Sigmoid colon (tissue), 7 donors: Measurements from ENCODE around the gene PPP3R1. TPM values are rescaled to one million over a fixed set of nuclear protein-coding genes. Genes with fewer than 3 reads are reported as not detected.

ENCODE experiments used
- DNase-seq: peaks from one replicate; pipeline ENCODE4 v3.0.0-alpha.2; 2019
- H3K27ac ChIP-seq, 4 donors: fragments of 200-600 bp; sonication (generic); one replicate each; pipeline ENCODE4 v1.5.1; 2016 to 2019; ENCODE audit warnings: mild to moderate bottlenecking in 1 of 4
- H3K27me3 ChIP-seq, 3 donors: fragments of 200-600 bp; sonication (generic); one replicate each; pipeline ENCODE4 v1.5.1; 2019; ENCODE audit warnings: mild to moderate bottlenecking in 1 of 3
- H3K36me3 ChIP-seq, 4 donors: fragments of 200-600 bp; sonication (generic); one replicate each; pipeline ENCODE4 v1.5.1; 2016 to 2019
- H3K4me1 ChIP-seq, 4 donors: fragments of 200-600 bp; sonication (generic); one replicate each; pipeline ENCODE4 v1.5.1; 2017 to 2019
- H3K4me3 ChIP-seq, 4 donors: fragments of 200-600 bp; sonication (generic); one replicate each; pipeline ENCODE4 v1.5.1; 2017 to 2019; ENCODE audit warnings: mild to moderate bottlenecking in 2 of 4, moderate library complexity in 1 of 4
- H3K9me3 ChIP-seq, 4 donors: fragments of 200-600 bp in 3 of 4; sonication (generic) in 3 of 4; one replicate each; pipeline versions ENCODE4 v1.5.1 to v1.6.1; 2013 to 2019
- EP300 ChIP-seq, 4 donors: sonication (generic); formaldehyde crosslinking; IDR thresholded peaks; one replicate each; pipeline ENCODE4 v1.6.1; 2017; ENCODE audit warnings: antibody characterized with exemption in 4 of 4
- POLR2A ChIP-seq, 2 donors: fragments of 450-650 bp; IDR thresholded peaks; one replicate each; pipeline ENCODE4 v1.6.1; 2016; ENCODE audit warnings: antibody characterized with exemption in 2 of 2, mild to moderate bottlenecking in 2 of 2, moderate library complexity in 2 of 2
- POLR2AphosphoS5 ChIP-seq, 4 donors: sonication (generic); formaldehyde crosslinking; IDR thresholded peaks; one replicate each; pipeline ENCODE4 v1.6.1; 2017; ENCODE audit warnings: antibody characterized with exemption in 4 of 4
- WGBS, 2 donors: extraction: QIAGEN DNeasy Blood & Tissue Kit; methylation state at CpG; one replicate each; pipeline ENCODE4 v1.1.7; 2013; 5-methylcytosine and 5-hydroxymethylcytosine counted together
- intact Hi-C: fragments of 100-400 bp; cut with DNase I; formaldehyde crosslinking; loops from one replicate; pipeline ENCODE4 v1.15.1; 2023
- polyA plus RNA-seq, 3 donors: library from polyadenylated mRNA; stranded (reverse); fragments of 200-250 nt; gene quantifications; one replicate each; pipeline ENCODE4 v1.2.3, GENCODE V29; 2013
- total RNA-seq, 4 donors: library from RNA; depleted of rRNA; stranded (reverse); fragments of >200 nt; gene quantifications; one replicate each; pipeline ENCODE4 v1.1.0, GENCODE V29; 2016
- TF ChIP-seq, protein P1 (sequence below), 4 experiments: fragments of 450-650 bp in 3 of 4; fragments of 200-600 bp in 1 of 4; IDR thresholded peaks; one replicate each; pipeline ENCODE4 v1.5.1; 2016 to 2019; ENCODE audit warnings: antibody characterized with exemption in 4 of 4, mild to moderate bottlenecking in 3 of 4, moderate library complexity in 2 of 4
- donor health status: healthy with polysubstance abuse.
- donor health status: Bipolar disorder and iron deficiency.
- donor health status: healthy.

The PPP3R1 gene
- total and polyA plus RNA-seq, 7 donors = 17.4 to 38.5 (median 28.8) TPM

DNA sequence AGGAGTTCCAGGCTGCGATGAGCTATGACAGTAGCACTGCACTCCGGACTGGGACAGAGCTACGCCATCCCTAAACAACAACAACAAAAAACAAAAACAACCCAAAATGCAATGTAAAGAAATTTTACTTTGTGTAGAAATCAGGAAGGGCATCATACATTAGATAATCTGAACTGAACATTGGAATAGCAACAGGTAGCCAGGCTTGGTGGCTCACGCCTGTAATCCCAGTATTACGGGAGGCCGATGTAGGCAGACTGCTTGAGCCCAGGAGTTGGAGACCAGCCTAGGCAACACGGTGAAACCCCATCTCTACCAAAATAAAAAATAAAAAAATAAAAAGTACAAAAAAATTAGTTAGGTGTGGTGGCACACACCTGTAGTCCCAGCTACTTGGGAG, 96.7 kb downstream of the PPP3R1 start:
- WGBS, 2 donors = 95 to 96% methylated on average over 7 of the region's 7 CpGs
- Histone ChIP-seq H3K36me3 (peaks cover 0 to 7% (median 0%) of the 10 kb centered on the region in 4 donors), H3K27ac (no peak overlapping the region), H3K4me3 (no peak overlapping the region), H3K27me3 (no peaks in the 10 kb centered on the region), H3K4me1 (peaks cover 0 to 34% (median 26%) of the 10 kb centered on the region in 4 donors), H3K9me3 (no peaks in the 10 kb centered on the region)
- no peak for DNase-seq
- no peak for TF ChIP-seq POLR2AphosphoS5 (IDR thresholded peaks at IDR 0.05)
- TF ChIP-seq EP300 (IDR thresholded peaks at IDR 0.05) = no peak
- no peak for TF ChIP-seq POLR2A (IDR thresholded peaks at IDR 0.05)
- TF ChIP-seq, protein P1, sequence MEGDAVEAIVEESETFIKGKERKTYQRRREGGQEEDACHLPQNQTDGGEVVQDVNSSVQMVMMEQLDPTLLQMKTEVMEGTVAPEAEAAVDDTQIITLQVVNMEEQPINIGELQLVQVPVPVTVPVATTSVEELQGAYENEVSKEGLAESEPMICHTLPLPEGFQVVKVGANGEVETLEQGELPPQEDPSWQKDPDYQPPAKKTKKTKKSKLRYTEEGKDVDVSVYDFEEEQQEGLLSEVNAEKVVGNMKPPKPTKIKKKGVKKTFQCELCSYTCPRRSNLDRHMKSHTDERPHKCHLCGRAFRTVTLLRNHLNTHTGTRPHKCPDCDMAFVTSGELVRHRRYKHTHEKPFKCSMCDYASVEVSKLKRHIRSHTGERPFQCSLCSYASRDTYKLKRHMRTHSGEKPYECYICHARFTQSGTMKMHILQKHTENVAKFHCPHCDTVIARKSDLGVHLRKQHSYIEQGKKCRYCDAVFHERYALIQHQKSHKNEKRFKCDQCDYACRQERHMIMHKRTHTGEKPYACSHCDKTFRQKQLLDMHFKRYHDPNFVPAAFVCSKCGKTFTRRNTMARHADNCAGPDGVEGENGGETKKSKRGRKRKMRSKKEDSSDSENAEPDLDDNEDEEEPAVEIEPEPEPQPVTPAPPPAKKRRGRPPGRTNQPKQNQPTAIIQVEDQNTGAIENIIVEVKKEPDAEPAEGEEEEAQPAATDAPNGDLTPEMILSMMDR (IDR thresholded peaks at IDR 0.05) = no peak
- intact Hi-C loops = no loop called here

DNA sequence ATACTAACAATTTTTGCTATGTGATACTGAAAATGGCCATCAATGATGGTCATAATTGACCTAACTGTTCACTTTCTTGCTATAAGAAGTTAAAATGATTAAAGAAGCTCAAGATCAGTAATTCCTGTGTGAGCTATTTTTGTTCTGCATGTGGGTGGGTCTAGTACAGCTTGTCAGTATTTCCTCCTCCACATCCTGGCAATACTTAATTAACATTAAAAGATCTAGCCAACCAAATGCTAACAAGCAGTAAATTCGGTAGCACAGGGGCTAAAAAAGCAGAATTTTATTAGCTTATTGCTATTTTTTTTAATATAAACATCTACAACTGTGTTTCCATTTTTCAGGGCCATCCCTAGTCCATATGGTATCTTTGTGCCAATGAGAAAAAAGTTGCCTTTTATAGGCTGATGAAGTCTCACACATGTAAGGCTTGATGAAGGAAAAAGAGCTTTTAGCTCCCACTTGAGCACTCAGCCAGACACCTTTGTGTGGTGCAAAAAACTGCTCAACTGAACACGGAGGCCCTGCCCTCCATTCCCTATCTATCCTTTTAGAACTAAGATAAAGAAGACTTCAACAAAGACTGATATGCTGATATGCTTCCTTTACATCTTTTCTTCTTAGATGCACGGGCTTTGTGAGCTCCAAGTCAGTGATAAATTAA, 99.5 kb downstream of the PPP3R1 start:
- H3K27ac ChIP-seq = no peak overlapping the region
- DNase-seq = no peak
- TF ChIP-seq, protein P1 (IDR thresholded peaks at IDR 0.05) = no peak
- no peak for TF ChIP-seq POLR2AphosphoS5 (IDR thresholded peaks at IDR 0.05)
- no peak for TF ChIP-seq POLR2A (IDR thresholded peaks at IDR 0.05)
- no peak for TF ChIP-seq EP300 (IDR thresholded peaks at IDR 0.05)
- H3K27me3 ChIP-seq = no peaks in the 10 kb centered on the region
- no peak overlapping the region for H3K4me3 ChIP-seq
- H3K4me1 ChIP-seq = peaks cover 0 to 19% (median 12%) of the 10 kb centered on the region in 4 donors
- WGBS, 2 donors = 53 to 75% methylated on average over 3 of the region's 3 CpGs
- no peaks in the 10 kb centered on the region for H3K9me3 ChIP-seq
- intact Hi-C loops = no loop called here
- H3K36me3 ChIP-seq = no peaks in the 10 kb centered on the region

DNA sequence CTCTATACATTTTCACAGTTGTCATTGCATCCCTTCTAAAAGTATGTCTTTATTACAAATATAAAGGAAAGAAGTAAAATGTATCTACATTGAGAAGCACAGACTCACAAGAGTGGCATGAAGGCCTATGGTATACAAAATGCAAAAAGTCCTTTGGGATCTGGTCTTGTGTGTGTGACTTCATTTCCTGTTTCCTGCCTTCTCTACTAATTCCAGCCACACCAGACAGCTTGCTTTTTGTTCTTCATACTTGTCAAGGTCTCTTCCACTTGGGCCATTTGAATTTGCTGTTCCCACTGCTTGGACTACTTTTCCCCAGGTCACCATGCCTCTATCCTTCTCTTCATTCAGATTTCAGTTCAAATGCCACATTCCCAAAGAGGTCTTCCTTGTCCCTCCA, 101.3 kb downstream of the PPP3R1 start:
- TF ChIP-seq EP300 (IDR thresholded peaks at IDR 0.05) (no peak), POLR2AphosphoS5 (IDR thresholded peaks at IDR 0.05) (no peak), POLR2A (IDR thresholded peaks at IDR 0.05) (no peak)
- TF ChIP-seq, protein P1 (IDR thresholded peaks at IDR 0.05) = no peak
- no peaks in the 10 kb centered on the region for H3K36me3 ChIP-seq
- intact Hi-C loops = no loop called here
- H3K9me3 ChIP-seq = no peaks in the 10 kb centered on the region
- no peaks in the 10 kb centered on the region for H3K27me3 ChIP-seq
- no peak overlapping the region for H3K4me3 ChIP-seq
- no peak overlapping the region for H3K27ac ChIP-seq
- H3K4me1 ChIP-seq = peaks cover 0 to 12% (median 4%) of the 10 kb centered on the region in 4 donors
- no peak for DNase-seq

DNA sequence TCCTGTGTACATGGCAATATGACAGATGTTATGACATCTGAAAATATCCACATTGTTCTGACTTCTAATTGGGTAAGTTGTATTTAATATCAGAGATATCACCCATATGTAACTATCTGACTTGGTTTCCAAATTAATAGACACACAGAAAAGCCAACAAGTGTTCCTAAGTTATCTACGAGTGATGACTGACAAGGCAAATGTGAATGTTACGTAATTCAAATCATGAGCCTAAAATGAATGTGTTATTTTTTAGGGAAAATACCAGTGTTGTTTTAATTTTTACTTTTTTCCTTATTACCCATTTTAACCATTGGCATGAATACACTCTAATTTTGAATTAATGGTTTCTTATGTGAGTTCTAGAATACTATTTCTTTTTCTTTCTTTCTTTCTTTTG, 110.5 kb downstream of the PPP3R1 start:
- WGBS, 2 donors = 96 to 97% methylated on average over 2 of the region's 2 CpGs
- Histone ChIP-seq H3K4me3 (no peak overlapping the region), H3K4me1 (no peaks in the 10 kb centered on the region), H3K27me3 (no peaks in the 10 kb centered on the region), H3K36me3 (peaks cover 0 to 31% (median 0%) of the 10 kb centered on the region in 4 donors), H3K9me3 (no peaks in the 10 kb centered on the region), H3K27ac (no peak overlapping the region)
- intact Hi-C loops = no loop called here
- no peak for DNase-seq
- TF ChIP-seq EP300 (IDR thresholded peaks at IDR 0.05) (no peak), POLR2AphosphoS5 (IDR thresholded peaks at IDR 0.05) (no peak), POLR2A (IDR thresholded peaks at IDR 0.05) (no peak)
- TF ChIP-seq, protein P1 (IDR thresholded peaks at IDR 0.05) = no peak
